ENCODE results near the gene DAGLA. TPM values are rescaled to one million over a fixed set of nuclear protein-coding genes. Genes with fewer than 3 reads are reported as not detected.

The DAGLA gene
- total RNA-seq, 1 donor from 2014 or later = 4.8 TPM

- no peak overlapping the region for H3K4me3 Mint-ChIP-seq (ENCODE audit: unreplicated experiment)
- no peaks in the 10 kb centered on the region for H3K36me3 Mint-ChIP-seq (ENCODE audit: low read depth)
- no peak for TF ChIP-seq CTCF (IDR thresholded peaks at IDR 0.05)
- no peaks in the 10 kb centered on the region for H3K27me3 Mint-ChIP-seq (ENCODE audit: low read depth)
- DNase-seq (ENCODE audit: low spot score) = no peak
- H3K4me1 Mint-ChIP-seq (ENCODE audit: low read depth) = peaks cover 22% of the 10 kb centered on the region
- H3K9me3 Mint-ChIP-seq (ENCODE audit: low read depth) = no peaks in the 10 kb centered on the region
- H3K27ac Mint-ChIP-seq (ENCODE audit: unreplicated experiment) = no peak overlapping the region
Measured at GRCh38 chr11:61714916-61715315, 34.7 kb downstream of the DAGLA start.

- Mint-ChIP-seq H3K27ac (ENCODE audit: unreplicated experiment) (no peak overlapping the region), H3K36me3 (ENCODE audit: low read depth) (no peaks in the 10 kb centered on the region), H3K27me3 (ENCODE audit: low read depth) (no peaks in the 10 kb centered on the region), H3K9me3 (ENCODE audit: low read depth) (no peaks in the 10 kb centered on the region), H3K4me3 (ENCODE audit: unreplicated experiment) (no peak overlapping the region), H3K4me1 (ENCODE audit: low read depth) (peaks cover 22% of the 10 kb centered on the region)
- DNase-seq (ENCODE audit: low spot score) = no peak
- no peak for TF ChIP-seq CTCF (IDR thresholded peaks at IDR 0.05)
Measured at GRCh38 chr11:61715867-61716266, 35.7 kb downstream of the DAGLA start.

- no peak overlapping the region for H3K4me3 Mint-ChIP-seq (ENCODE audit: unreplicated experiment)
- no peaks in the 10 kb centered on the region for H3K27me3 Mint-ChIP-seq (ENCODE audit: low read depth)
- H3K4me1 Mint-ChIP-seq (ENCODE audit: low read depth) = peaks cover 22% of the 10 kb centered on the region
- no peak for DNase-seq (ENCODE audit: low spot score)
- H3K36me3 Mint-ChIP-seq (ENCODE audit: low read depth) = no peaks in the 10 kb centered on the region
- H3K9me3 Mint-ChIP-seq (ENCODE audit: low read depth) = no peaks in the 10 kb centered on the region
- TF ChIP-seq CTCF (IDR thresholded peaks at IDR 0.05) = no peak
- H3K27ac Mint-ChIP-seq (ENCODE audit: unreplicated experiment) = no peak overlapping the region
Measured at GRCh38 chr11:61716478-61717285, 36.5 kb downstream of the DAGLA start.

- no peak for DNase-seq (ENCODE audit: low spot score)
- TF ChIP-seq CTCF (IDR thresholded peaks at IDR 0.05) = no peak
- no peaks in the 10 kb centered on the region for H3K36me3 Mint-ChIP-seq (ENCODE audit: low read depth)
- peak overlapping the region; percentile 78 for H3K4me3 Mint-ChIP-seq (ENCODE audit: unreplicated experiment)
- no peak overlapping the region for H3K27ac Mint-ChIP-seq (ENCODE audit: unreplicated experiment)
- peaks cover 22% of the 10 kb centered on the region for H3K4me1 Mint-ChIP-seq (ENCODE audit: low read depth)
- no peaks in the 10 kb centered on the region for H3K9me3 Mint-ChIP-seq (ENCODE audit: low read depth)
- no peaks in the 10 kb centered on the region for H3K27me3 Mint-ChIP-seq (ENCODE audit: low read depth)
Measured at GRCh38 chr11:61717286-61718033, 37.3 kb downstream of the DAGLA start.

- DNase-seq (ENCODE audit: low spot score) = no peak
- Mint-ChIP-seq H3K36me3 (ENCODE audit: low read depth) (no peaks in the 10 kb centered on the region), H3K27ac (ENCODE audit: unreplicated experiment) (peak overlapping the region; percentile 87), H3K4me3 (ENCODE audit: unreplicated experiment) (peak overlapping the region; percentile 78), H3K4me1 (ENCODE audit: low read depth) (peaks cover 22% of the 10 kb centered on the region), H3K27me3 (ENCODE audit: low read depth) (no peaks in the 10 kb centered on the region), H3K9me3 (ENCODE audit: low read depth) (no peaks in the 10 kb centered on the region)
- no peak for TF ChIP-seq CTCF (IDR thresholded peaks at IDR 0.05)
Measured at GRCh38 chr11:61718046-61718531, 37.9 kb downstream of the DAGLA start.
